ENCODE data around the gene TRPV5.

DNA sequence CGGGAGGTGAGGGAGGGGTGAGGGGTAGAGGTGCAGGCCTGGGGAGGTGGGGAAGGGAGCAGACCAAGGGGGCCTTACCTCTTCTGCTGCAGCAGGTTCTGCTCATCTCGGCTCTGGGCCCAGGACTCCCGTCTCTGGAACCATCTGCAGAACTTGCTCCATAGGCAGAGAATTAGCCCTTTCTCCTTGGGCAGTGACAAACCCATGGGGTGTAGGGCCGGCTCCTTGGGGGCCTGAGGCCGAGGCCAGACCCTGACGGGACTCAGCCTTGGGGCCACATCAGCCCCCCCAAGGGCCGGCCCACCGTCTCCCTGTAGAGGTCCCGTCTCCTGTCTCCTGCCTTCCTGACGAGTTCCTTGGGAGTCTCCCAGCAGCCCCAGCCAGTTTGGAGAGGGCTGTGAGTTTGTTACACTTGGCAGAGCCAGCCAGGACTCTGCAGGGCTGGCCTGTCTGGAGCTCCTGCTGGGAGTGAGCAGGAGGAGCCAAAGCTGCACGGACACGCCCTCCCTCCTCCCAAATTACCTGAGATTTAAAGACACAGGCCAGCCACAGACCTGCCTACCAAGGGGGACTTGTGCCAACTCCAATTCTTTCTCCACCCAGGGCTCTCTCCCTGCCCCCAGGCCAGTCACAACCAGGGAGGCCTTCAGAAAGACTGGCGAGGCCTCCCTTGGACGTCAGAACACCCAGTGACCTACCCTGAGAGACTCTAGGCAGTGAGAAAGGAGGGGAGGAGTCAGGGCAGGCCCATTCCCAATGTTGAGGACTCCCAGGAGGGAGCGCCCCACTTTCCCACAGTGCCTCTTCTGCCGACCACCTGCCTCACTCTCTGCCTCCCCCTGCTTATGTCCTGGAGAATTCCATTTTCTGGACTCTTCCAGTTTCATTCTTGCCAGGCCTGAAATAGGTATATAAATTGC, 48.0 kb downstream of the TRPV5 start, which contains the start of gene TRPV6:
- TF ChIP-seq EZH2 (IDR thresholded peaks at IDR 0.05), result no peak
- no peak for TF ChIP-seq POLR2AphosphoS5 (IDR thresholded peaks at IDR 0.05; ENCODE audit: borderline replicate concordance, low read depth, low read length)
- TF ChIP-seq FOXP2 (optimal IDR thresholded peaks at IDR 0.05; ENCODE audit: control extremely low read depth, extremely low read length, insufficient read depth), result no peak

Data from SK-N-MC (cell line).